OCI-LY3 (cell line): ENCODE data around the gene RPP25L.
A peak's percentile ranks its signal among the peaks of the same experiment; 100 is the strongest.

ENCODE experiments used
- H2AFZ ChIP-seq: fragments of 200-600, 300-600 bp; shearing (Covaris generic); 2 replicates; pipeline ENCODE4 v1.6.0; 2014; ENCODE audit warnings: antibody characterized with exemption, low read depth, low read length
- H3K27ac ChIP-seq: fragments of 200-600, 300-600 bp; sonication (generic); 2 replicates; pipeline ENCODE4 v1.5.1; 2014; ENCODE audit warnings: mild to moderate bottlenecking, low read length, moderate library complexity, mixed read lengths
- H3K27me3 ChIP-seq: fragments of 200-600, 300-600 bp; sonication (generic); 2 replicates; pipeline ENCODE4 v1.6.1; 2014; ENCODE audit warnings: low read depth, low read length, mixed read lengths
- H3K36me3 ChIP-seq: fragments of 200-600, 300-600 bp; sonication (generic); replicated peaks from 2 replicates; pipeline ENCODE3; 2014; ENCODE audit warnings: low read depth, low read length, mixed read lengths
- H3K4me1 ChIP-seq: fragments of 300-600, 200-600 bp; sonication (generic); 2 replicates; pipeline ENCODE4 v1.6.1; 2014; ENCODE audit warnings: low read length, mixed read lengths
- H3K4me2 ChIP-seq: fragments of 200-600, 300-600 bp; sonication (generic); 2 replicates; pipeline ENCODE4 v1.6.1; 2014; ENCODE audit warnings: low read length, mixed read lengths
- H3K4me3 ChIP-seq: fragments of 300-600, 200-600 bp; sonication (generic); 2 replicates; pipeline ENCODE4 v1.5.1; 2014; ENCODE audit warnings: antibody characterized with exemption, mild to moderate bottlenecking, low read length, moderate library complexity
- H3K79me2 ChIP-seq: fragments of 300-600, 200-600 bp; shearing (Covaris generic); 2 replicates; pipeline ENCODE4 v1.6.1; 2014; ENCODE audit warnings: mild to moderate bottlenecking, low read length, mixed read lengths
- H3K9ac ChIP-seq: fragments of 300-600, 200-600 bp; shearing (Covaris generic); 2 replicates; pipeline ENCODE4 v1.6.0; 2014; ENCODE audit warnings: mild to moderate bottlenecking, low read length, moderate library complexity
- H3K9me3 ChIP-seq: fragments of 200-600, 300-600 bp; shearing (Covaris generic); 2 replicates; pipeline ENCODE4 v1.6.1; 2014; ENCODE audit warnings: low read length, mixed read lengths; ENCODE audit not compliant: insufficient read depth
- H4K20me1 ChIP-seq: fragments of 200-600, 300-600 bp; sonication (generic); 2 replicates; pipeline ENCODE4 v1.6.1; 2016; ENCODE audit warnings: low read length, mixed read lengths; ENCODE audit not compliant: insufficient read depth
- EZH2phosphoT487 ChIP-seq: fragments of 200-600 bp; shearing (Covaris generic); IDR thresholded peaks from 2 replicates; pipeline ENCODE4 v1.6.1; 2018; ENCODE audit warnings: antibody characterized with exemption, mixed run types, low read depth
- TF ChIP-seq, protein P1 (sequence below): fragments of 200-600, 300-600 bp; sonication (generic); IDR thresholded peaks from 2 replicates; pipeline ENCODE4 v1.5.1; 2014; ENCODE audit warnings: antibody characterized with exemption, low read length, low read depth

The RPP25L gene

GRCh38 chr9:34647651-34648050 is 35.8 kb upstream of the RPP25L start:
- Histone ChIP-seq H3K4me2 (peak overlapping the region; percentile 89), H3K9me3 (no peaks in the 10 kb centered on the region), H3K27me3 (no peaks in the 10 kb centered on the region), H3K27ac (no peak overlapping the region), H2AFZ (no peak overlapping the region), H3K4me3 (peak overlapping the region; percentile 96), H3K4me1 (peaks cover 13% of the 10 kb centered on the region), H3K79me2 (peaks cover 13% of the 10 kb centered on the region), H3K9ac (peak overlapping the region; percentile 92; the same call in 1 of the 2 replicates), H3K36me3 (peaks cover 19% of the 10 kb centered on the region), H4K20me1 (peaks cover 3% of the 10 kb centered on the region; the same call in 1 of the 2 replicates)
- TF ChIP-seq, protein P1, sequence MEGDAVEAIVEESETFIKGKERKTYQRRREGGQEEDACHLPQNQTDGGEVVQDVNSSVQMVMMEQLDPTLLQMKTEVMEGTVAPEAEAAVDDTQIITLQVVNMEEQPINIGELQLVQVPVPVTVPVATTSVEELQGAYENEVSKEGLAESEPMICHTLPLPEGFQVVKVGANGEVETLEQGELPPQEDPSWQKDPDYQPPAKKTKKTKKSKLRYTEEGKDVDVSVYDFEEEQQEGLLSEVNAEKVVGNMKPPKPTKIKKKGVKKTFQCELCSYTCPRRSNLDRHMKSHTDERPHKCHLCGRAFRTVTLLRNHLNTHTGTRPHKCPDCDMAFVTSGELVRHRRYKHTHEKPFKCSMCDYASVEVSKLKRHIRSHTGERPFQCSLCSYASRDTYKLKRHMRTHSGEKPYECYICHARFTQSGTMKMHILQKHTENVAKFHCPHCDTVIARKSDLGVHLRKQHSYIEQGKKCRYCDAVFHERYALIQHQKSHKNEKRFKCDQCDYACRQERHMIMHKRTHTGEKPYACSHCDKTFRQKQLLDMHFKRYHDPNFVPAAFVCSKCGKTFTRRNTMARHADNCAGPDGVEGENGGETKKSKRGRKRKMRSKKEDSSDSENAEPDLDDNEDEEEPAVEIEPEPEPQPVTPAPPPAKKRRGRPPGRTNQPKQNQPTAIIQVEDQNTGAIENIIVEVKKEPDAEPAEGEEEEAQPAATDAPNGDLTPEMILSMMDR = no peak
- no peak for TF ChIP-seq EZH2phosphoT487

DNA sequence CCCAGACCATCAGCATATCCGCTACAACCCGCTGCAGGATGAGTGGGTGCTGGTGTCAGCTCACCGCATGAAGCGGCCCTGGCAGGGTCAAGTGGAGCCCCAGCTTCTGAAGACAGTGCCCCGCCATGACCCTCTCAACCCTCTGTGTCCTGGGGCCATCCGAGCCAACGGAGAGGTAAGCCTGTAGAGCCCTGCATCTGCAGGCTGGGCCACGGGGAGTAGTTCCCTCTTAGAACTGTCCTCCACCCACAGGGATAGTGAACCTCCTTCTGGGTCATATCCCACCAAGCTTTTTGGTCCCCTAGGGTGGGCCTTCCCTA is 35.1 kb upstream of the RPP25L start:
- TF ChIP-seq, protein P1 = no peak
- TF ChIP-seq EZH2phosphoT487 = no peak
- peaks cover 3% of the 10 kb centered on the region; the same call in 1 of the 2 replicates for H4K20me1 ChIP-seq
- peak overlapping the region; percentile 92 for H3K9ac ChIP-seq
- H3K27ac ChIP-seq = peak overlapping the region; percentile 49; the same call in 1 of the 2 replicates
- H3K36me3 ChIP-seq = peaks cover 19% of the 10 kb centered on the region
- H3K9me3 ChIP-seq = no peaks in the 10 kb centered on the region
- H3K4me1 ChIP-seq = peaks cover 13% of the 10 kb centered on the region
- H3K79me2 ChIP-seq = peaks cover 13% of the 10 kb centered on the region
- H3K27me3 ChIP-seq = no peaks in the 10 kb centered on the region
- peak overlapping the region; percentile 96 for H3K4me3 ChIP-seq
- no peak overlapping the region for H2AFZ ChIP-seq
- H3K4me2 ChIP-seq = peak overlapping the region; percentile 89

DNA sequence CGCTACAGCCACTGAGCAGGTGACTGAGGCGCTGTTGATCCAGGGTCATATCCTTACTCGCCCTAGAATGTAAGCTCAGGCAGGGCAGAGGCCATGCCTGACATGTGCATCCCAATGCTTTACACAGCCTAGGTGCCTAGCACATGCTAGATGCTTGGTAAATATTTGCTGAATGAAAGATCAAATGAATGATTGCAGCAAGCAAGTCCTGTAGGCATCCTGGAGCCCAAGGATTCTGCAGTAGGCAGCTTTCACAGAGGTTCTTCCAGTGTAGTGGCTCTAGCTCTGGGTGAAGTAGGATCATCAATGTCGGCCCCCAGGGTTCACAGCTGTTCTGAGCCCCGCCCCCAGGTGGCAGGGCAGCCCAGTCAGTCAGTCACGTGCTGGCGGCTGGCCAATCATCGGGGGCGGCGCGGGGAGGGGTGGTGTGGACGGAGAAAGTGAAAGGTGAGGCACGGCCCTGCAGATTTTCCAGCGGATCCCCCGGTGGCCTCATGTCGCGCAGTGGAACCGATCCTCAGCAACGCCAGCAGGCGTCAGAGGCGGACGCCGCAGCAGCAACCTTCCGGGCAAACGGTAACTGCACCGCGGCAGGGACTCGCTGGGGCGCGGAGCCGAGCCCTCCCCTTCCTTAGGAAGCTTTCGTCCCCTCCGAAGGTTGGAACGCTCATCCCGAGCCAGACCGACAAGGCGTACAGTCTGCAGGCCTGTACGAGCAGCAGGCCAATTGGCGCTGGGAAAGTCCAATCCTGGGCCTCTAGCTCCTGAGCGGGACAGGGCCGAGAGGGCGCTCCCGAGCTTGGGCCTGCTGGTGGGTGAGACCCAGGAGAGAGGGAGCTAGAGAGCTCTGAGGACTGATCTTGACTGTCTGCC is 34.5 kb upstream of the RPP25L start, which contains the start of gene GALT:
Gene GALT, plus strand, starts transcription at position 465 of the 873 bp plus-strand sequence. Its CDS starts 30 bp downstream, at position 495.
- peaks cover 13% of the 10 kb centered on the region for H3K79me2 ChIP-seq
- peak within 1 kb of the TSS; percentile 89 for H3K4me2 ChIP-seq
- peaks cover 19% of the 10 kb centered on the region for H3K36me3 ChIP-seq
- H3K4me3 ChIP-seq = peak within 1 kb of the TSS; percentile 96
- peaks cover 3% of the 10 kb centered on the region; the same call in 1 of the 2 replicates for H4K20me1 ChIP-seq
- peak within 1 kb of the TSS; percentile 49 for H3K27ac ChIP-seq
- no peaks in the 10 kb centered on the region for H3K9me3 ChIP-seq
- no peak for TF ChIP-seq EZH2phosphoT487
- TF ChIP-seq, protein P1 = peak; percentile 62
- peaks cover 13% of the 10 kb centered on the region for H3K4me1 ChIP-seq
- H2AFZ ChIP-seq = peak within 1 kb of the TSS; percentile 96
- H3K9ac ChIP-seq = peak within 1 kb of the TSS; percentile 92
- H3K27me3 ChIP-seq = no peaks in the 10 kb centered on the region

GRCh38 chr9:34644766-34645314 is 32.9 kb upstream of the RPP25L start:
- Histone ChIP-seq H3K79me2 (peaks cover 13% of the 10 kb centered on the region), H3K4me1 (peaks cover 13% of the 10 kb centered on the region), H3K9me3 (no peaks in the 10 kb centered on the region), H3K27me3 (no peaks in the 10 kb centered on the region), H3K27ac (no peak overlapping the region), H3K9ac (no peak overlapping the region), H4K20me1 (peaks cover 3% of the 10 kb centered on the region; the same call in 1 of the 2 replicates), H2AFZ (no peak overlapping the region), H3K4me2 (no peak overlapping the region), H3K4me3 (no peak overlapping the region), H3K36me3 (peaks cover 17% of the 10 kb centered on the region)
- TF ChIP-seq EZH2phosphoT487 = no peak
- TF ChIP-seq, protein P1 = no peak
